Neural cell (in vitro differentiated cells): ENCODE measurements around the gene ZBTB25. TPM values are rescaled to one million over a fixed set of nuclear protein-coding genes. Genes with fewer than 3 reads are reported as not detected.

Experiments
- H2AFZ ChIP-seq: fragments of 200-600, 300-800 bp; sonication (generic), shearing (Covaris generic); 2 replicates; pipeline ENCODE4 v1.6.0; 2014; ENCODE audit warnings: low read depth, mild to moderate bottlenecking, antibody characterized with exemption, low read length, moderate library complexity
- H3F3A ChIP-seq: fragments of 200-600 bp; shearing (Covaris generic); 2 replicates; pipeline ENCODE4 v1.6.1; 2016; ENCODE audit warnings: mild to moderate bottlenecking, moderate library complexity, mixed read lengths, antibody characterized with exemption, low read length; ENCODE audit not compliant: insufficient read depth, poor library complexity, severe bottlenecking
- H3K27ac ChIP-seq: fragments of 200-600, 300-800 bp; sonication (generic), shearing (Covaris generic); 2 replicates; pipeline ENCODE4 v1.5.1; 2014; ENCODE audit warnings: mild to moderate bottlenecking, low read length, moderate library complexity
- H3K27me3 ChIP-seq: fragments of 300-800, 200-600 bp; sonication (generic), shearing (Covaris generic); 2 replicates; pipeline ENCODE4 v1.6.0; 2014; ENCODE audit warnings: mild to moderate bottlenecking, low read depth, low read length, moderate library complexity; ENCODE audit not compliant: insufficient read depth
- H3K36me3 ChIP-seq: fragments of 300-800, 200-600 bp; sonication (generic), shearing (Covaris generic); 2 replicates; pipeline ENCODE4 v1.5.1; 2014; ENCODE audit warnings: mild to moderate bottlenecking, antibody characterized with exemption, low read length, moderate library complexity; ENCODE audit not compliant: insufficient read depth
- H3K4me2 ChIP-seq: fragments of 300-800, 200-600 bp; sonication (generic), shearing (Covaris generic); 2 replicates; pipeline ENCODE4 v1.6.0; 2014; ENCODE audit warnings: mild to moderate bottlenecking, low read length
- H3K4me3 ChIP-seq: fragments of 300-800, 200-600 bp; sonication (generic), shearing (Covaris generic); 2 replicates; pipeline ENCODE4 v1.5.1; 2014; ENCODE audit warnings: mild to moderate bottlenecking, low read length, moderate library complexity
- H3K79me2 ChIP-seq: fragments of 200-600 bp; shearing (Covaris generic); replicated peaks from 2 replicates; pipeline ENCODE4 v1.6.0; 2014; ENCODE audit warnings: mild to moderate bottlenecking, low read length, moderate library complexity; ENCODE audit not compliant: insufficient read depth
- H3K9ac ChIP-seq: fragments of 300-800, 200-600 bp; sonication (generic), shearing (Covaris generic); 2 replicates; pipeline ENCODE4 v1.6.1; 2016; ENCODE audit warnings: mild to moderate bottlenecking, low read length, mixed read lengths
- H3K9me2 ChIP-seq: fragments of 200-600 bp; shearing (Covaris generic); 2 replicates; pipeline ENCODE4 v1.6.1; 2016; ENCODE audit warnings: mild to moderate bottlenecking, low read length, mixed read lengths; ENCODE audit not compliant: insufficient read depth
- H3K9me3 ChIP-seq: fragments of 200-600, 300-800 bp; sonication (generic), shearing (Covaris generic); 2 replicates; pipeline ENCODE4 v1.6.1; 2016; ENCODE audit warnings: mild to moderate bottlenecking, mixed run types, low read length, moderate library complexity, mixed read lengths
- H4K20me1 ChIP-seq: fragments of 200-600 bp; shearing (Covaris generic); 2 replicates; pipeline ENCODE4 v1.6.1; 2016; ENCODE audit warnings: mild to moderate bottlenecking, mixed run types; ENCODE audit not compliant: insufficient read depth
- CTCF ChIP-seq: fragments of 450-650 bp; IDR thresholded peaks from 2 replicates; pipeline ENCODE4 v1.5.1; 2014; ENCODE audit warnings: antibody characterized with exemption, mild to moderate bottlenecking, moderate library complexity; ENCODE audit not compliant: poor library complexity, severe bottlenecking
- EP300 ChIP-seq: fragments of 450-650 bp; conservative IDR thresholded peaks from 2 replicates; pipeline ENCODE4 v1.6.1; 2014; ENCODE audit warnings: antibody characterized with exemption, mild to moderate bottlenecking, moderate library complexity; ENCODE audit not compliant: poor library complexity, severe bottlenecking
- EZH2 ChIP-seq: fragments of 200-600, 300-800 bp; shearing (Covaris generic), sonication (generic); IDR thresholded peaks from 2 replicates; pipeline ENCODE4 v1.6.1; 2014; ENCODE audit warnings: antibody characterized with exemption, low read length, borderline replicate concordance, mild to moderate bottlenecking; ENCODE audit not compliant: insufficient read depth, poor library complexity, severe bottlenecking
- MXI1 ChIP-seq: fragments of 450-650 bp; conservative IDR thresholded peaks from 2 replicates; pipeline ENCODE4 v1.6.1; 2014; ENCODE audit warnings: antibody characterized with exemption, mild to moderate bottlenecking; ENCODE audit not compliant: poor library complexity, severe bottlenecking
- POLR2AphosphoS5 ChIP-seq: IDR thresholded peaks from 2 replicates; pipeline ENCODE4 v1.6.1; 2012
- RAD21 ChIP-seq: fragments of 450-650 bp; conservative IDR thresholded peaks from 2 replicates; pipeline ENCODE4 v1.6.1; 2014; ENCODE audit warnings: antibody characterized with exemption, mild to moderate bottlenecking, moderate library complexity
- REST ChIP-seq: IDR thresholded peaks from 2 replicates; pipeline ENCODE4 v1.6.1; 2012; ENCODE audit warnings: borderline replicate concordance
- SMC3 ChIP-seq: fragments of 450-650 bp; conservative IDR thresholded peaks from 2 replicates; pipeline ENCODE4 v1.6.1; 2014; ENCODE audit warnings: antibody characterized with exemption, mild to moderate bottlenecking, moderate library complexity; ENCODE audit not compliant: poor library complexity
- TAF1 ChIP-seq: IDR thresholded peaks from 2 replicates; pipeline ENCODE4 v1.6.1; 2012; ENCODE audit warnings: low read depth
- polyA plus RNA-seq: library from polyadenylated mRNA; depleted of rRNA; stranded (reverse); fragments of >200 nt; gene quantifications from 2 replicates; pipeline ENCODE4 v1.2.3, GENCODE V29; 2014

Gene ZBTB25
- polyA plus RNA-seq, 1 donor from 2014 or later = 5.3 TPM

- Histone ChIP-seq H3K4me2 (no peak overlapping the region), H3K4me3 (no peak overlapping the region), H3K9me3 (no peaks in the 10 kb centered on the region), H3K79me2 (peaks cover 63% of the 10 kb centered on the region), H3K36me3 (no peaks in the 10 kb centered on the region), H3K27ac (no peak overlapping the region), H4K20me1 (no peaks in the 10 kb centered on the region), H3F3A (no peaks in the 10 kb centered on the region), H3K9me2 (no peaks in the 10 kb centered on the region), H2AFZ (no peak overlapping the region), H3K27me3 (no peaks in the 10 kb centered on the region), H3K9ac (no peak overlapping the region)
- TF ChIP-seq TAF1 = no peak
- TF ChIP-seq CTCF = no peak
- TF ChIP-seq RAD21 = no peak
- no peak for TF ChIP-seq SMC3
- no peak for TF ChIP-seq MXI1
- no peak for TF ChIP-seq EZH2
- TF ChIP-seq REST = no peak
- no peak for TF ChIP-seq EP300
- no peak for TF ChIP-seq POLR2AphosphoS5
Observed at GRCh38 chr14:64513271-64513670, 9.6 kb upstream of the ZBTB25 start.

- H3K79me2 ChIP-seq = peaks cover 76% of the 10 kb centered on the region
- H3K27ac ChIP-seq = no peak overlapping the region
- no peaks in the 10 kb centered on the region for H3K9me2 ChIP-seq
- H3F3A ChIP-seq = no peaks in the 10 kb centered on the region
- H3K4me3 ChIP-seq = no peak overlapping the region
- TF ChIP-seq REST (no peak), CTCF (peak; percentile 79), EP300 (no peak), SMC3 (peak; percentile 78), RAD21 (peak; percentile 65), TAF1 (no peak), MXI1 (peak; percentile 19)
- H3K36me3 ChIP-seq = no peaks in the 10 kb centered on the region
- H3K9ac ChIP-seq = no peak overlapping the region
- H2AFZ ChIP-seq = no peak overlapping the region
- no peak overlapping the region for H3K4me2 ChIP-seq
- no peaks in the 10 kb centered on the region for H3K9me3 ChIP-seq
- no peaks in the 10 kb centered on the region for H4K20me1 ChIP-seq
- H3K27me3 ChIP-seq = no peaks in the 10 kb centered on the region
Observed at GRCh38 chr14:64510825-64511671, 7.4 kb upstream of the ZBTB25 start.
